ENCODE data around the gene PROCA1. TPM values are rescaled to one million over a fixed set of nuclear protein-coding genes. Genes with fewer than 3 reads are reported as not detected.
A peak's percentile ranks its signal among the peaks of the same experiment; 100 is the strongest.

PROCA1 gene
- total and polyA plus RNA-seq, 2 of the 13 experiments (the other 11 are each of a cell fraction or from before 2014, with no cell fraction given) = 0.73 to 1.5 TPM

GRCh38 chr17:28698253-28698941, 13.3 kb downstream of the PROCA1 start (continued):
- TF ChIP-seq ZNF574 (CRISPR knock-in tag; IDR thresholded peaks at IDR 0.05) (peak; percentile 69), GATAD1 (CRISPR knock-in tag; IDR thresholded peaks at IDR 0.05) (peak; percentile 66), ZNF414 (CRISPR knock-in tag; IDR thresholded peaks at IDR 0.05) (0 out of 2 replicates have a peak, but pooled peaks have one; percentile 77), CENPT (CRISPR knock-in tag; IDR thresholded peaks at IDR 0.05; ENCODE audit: low read depth) (no peak), ZNF441 (CRISPR knock-in tag; IDR thresholded peaks at IDR 0.05; ENCODE audit: borderline replicate concordance) (peak; percentile 72; the same call in 1 of the 2 replicates), ZNF609 (CRISPR knock-in tag; IDR thresholded peaks at IDR 0.05; ENCODE audit: borderline replicate concordance) (peak; percentile 69; the same call in 1 of the 2 replicates), ZC3H4 (CRISPR knock-in tag; IDR thresholded peaks at IDR 0.05; ENCODE audit: borderline replicate concordance) (no peak), ZNF501 (CRISPR knock-in tag; IDR thresholded peaks at IDR 0.05) (peak; percentile 89), ZBTB4 (CRISPR knock-in tag; IDR thresholded peaks at IDR 0.05; ENCODE audit: borderline replicate concordance) (no peak), GFI1 (CRISPR knock-in tag; IDR thresholded peaks at IDR 0.05; ENCODE audit: borderline replicate concordance) (peak; percentile 42; the same call in 1 of the 2 replicates), HDAC2 (CRISPR knock-in tag; IDR thresholded peaks at IDR 0.05) (peak; percentile 95), ZSCAN21 (CRISPR knock-in tag; IDR thresholded peaks at IDR 0.05; ENCODE audit: borderline replicate concordance) (peak; percentile 84; the same call in 1 of the 2 replicates), RARA (CRISPR knock-in tag; IDR thresholded peaks at IDR 0.05) (peak; percentile 68), ZNF615 (CRISPR knock-in tag; IDR thresholded peaks at IDR 0.05; ENCODE audit: borderline replicate concordance) (peak; percentile 76; the same call in 1 of the 2 replicates), BATF2 (CRISPR knock-in tag; IDR thresholded peaks at IDR 0.05) (peak; percentile 82; the same call in 1 of the 2 replicates)

Measured in HepG2 (cell line).